Measurements from ENCODE around the gene SQSTM1.
A peak's percentile ranks its signal among the peaks of the same experiment; 100 is the strongest.

Gene SQSTM1

DNA sequence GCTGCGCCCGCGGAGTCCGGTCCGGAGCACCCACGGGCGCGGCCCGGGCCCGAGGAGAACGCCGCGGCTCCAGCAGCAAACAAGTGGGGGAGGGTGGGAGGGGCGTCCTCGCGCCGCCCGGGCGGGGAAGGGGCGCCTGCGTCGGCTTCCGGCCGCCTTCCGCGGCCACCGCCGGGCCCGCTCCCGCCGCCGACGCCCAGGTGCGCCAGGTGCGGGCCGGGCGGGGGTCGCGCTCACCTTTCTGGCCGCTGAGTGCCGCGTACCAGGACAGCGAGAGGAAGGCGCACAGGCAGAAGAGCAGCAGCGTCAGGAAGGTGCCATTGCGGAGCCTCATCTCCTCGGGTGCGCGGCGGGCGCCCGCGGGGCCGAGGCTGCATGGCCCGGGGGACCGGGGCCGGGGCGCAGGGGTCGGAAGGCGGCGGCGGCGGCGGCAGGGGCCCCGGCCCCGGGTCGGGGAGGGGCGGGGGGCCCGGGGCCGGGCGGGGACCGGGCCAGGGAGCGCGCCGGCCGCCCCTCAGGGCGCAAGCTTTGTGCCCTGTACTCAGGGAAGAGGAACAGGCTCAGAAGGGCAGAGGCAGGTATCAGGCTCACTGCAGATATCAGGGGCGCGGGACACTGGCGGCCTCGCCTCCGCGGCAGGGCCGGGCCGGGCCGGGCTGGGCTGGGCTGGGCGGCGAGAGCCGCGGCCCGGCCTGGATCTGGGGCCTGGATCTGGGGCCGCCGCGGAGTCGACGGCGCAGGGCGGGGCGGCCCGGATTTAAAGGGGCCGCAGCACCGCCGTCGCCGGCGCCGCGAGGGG is 14.3 kb upstream of the SQSTM1 start, which contains the start of gene MGAT4B:
Gene MGAT4B (minus strand): TSS at position 617 of the 799 bp plus-strand sequence. CDS start 283 bp downstream, at position 334.
- peak; percentile 87 for DNase-seq

DNA sequence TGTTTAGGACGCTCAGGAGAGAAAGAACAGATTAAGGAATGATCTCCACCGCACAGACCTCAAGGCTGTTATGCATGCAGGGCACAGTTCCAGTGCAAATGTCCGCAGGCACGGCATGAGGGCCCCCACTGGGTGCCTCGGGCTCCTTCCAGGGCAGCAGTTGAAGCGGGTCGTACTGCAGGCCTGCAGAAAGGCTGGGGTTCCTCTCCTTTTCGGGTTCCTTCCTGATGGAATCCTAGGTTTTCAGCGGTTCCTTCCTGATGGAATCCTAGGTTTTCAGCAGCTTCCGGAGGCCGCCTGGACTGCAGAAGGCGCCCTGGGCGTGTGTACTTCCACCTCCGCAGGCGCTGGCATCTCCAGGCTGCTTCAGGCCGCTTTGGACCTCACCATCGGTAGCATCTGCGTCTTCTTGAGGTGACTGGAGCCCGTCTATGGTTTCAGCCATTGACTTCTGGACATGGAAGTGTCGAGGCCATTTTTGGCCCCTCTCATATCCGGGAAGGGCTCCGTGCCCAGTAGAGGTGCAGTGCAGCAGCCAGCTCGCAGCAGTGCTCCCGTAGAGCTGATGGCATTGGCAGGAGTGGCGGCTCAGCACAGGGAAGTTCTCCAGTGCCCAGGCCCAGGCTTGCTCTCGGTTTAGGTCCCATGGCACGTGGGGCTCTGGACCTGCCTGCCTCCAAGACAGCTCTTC is 8.4 kb upstream of the SQSTM1 start:
- no peak for DNase-seq

DNA sequence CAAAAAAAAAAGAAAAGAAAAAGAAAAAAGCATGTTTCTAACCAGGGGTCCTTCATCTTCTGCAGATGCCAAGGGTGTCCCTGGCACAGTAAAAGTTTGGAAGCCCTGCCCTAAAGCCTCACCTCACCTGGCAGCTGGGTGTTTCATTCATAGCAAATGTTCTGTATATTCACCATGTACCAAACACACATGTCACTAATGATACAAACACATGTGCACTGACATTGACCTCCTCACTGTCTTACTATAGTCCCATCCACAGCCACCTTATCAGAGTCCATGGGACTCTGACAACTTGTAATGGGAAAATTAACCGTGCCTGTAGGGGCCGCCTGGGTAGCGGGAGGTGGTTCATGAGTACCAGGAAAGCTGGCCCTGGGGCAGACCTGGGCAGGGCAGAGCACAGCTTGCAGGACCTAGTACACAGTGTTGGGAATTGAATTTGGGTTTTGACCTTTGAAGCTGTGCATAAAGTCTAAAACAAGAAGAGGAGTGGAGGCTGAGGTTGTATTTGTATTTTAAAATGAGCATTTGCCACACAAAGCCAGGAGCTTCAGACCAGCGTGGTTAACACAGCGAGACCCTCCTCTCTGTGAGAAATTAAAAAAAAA is 7.6 kb upstream of the SQSTM1 start:
- no peak for DNase-seq

DNA sequence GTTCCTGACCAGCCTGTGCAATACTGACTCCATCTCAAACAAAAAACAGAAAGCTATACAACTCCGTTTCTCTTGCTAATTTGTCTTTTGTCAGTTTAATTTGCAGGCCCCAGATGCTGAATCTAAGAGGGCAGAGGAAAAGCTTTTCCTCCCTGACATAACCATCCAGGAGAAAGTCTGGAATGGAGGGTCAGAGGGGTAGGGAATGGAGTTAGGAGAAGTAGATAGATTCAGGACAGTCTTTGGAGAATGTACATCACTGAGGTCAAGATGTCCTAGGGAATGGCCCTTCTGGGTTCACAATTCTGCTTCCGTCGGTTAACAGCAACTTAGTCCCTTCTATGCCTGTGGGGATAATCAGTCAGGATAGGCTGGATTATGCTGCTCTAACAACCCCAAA is 6.6 kb upstream of the SQSTM1 start:
- DNase-seq = no peak

DNA sequence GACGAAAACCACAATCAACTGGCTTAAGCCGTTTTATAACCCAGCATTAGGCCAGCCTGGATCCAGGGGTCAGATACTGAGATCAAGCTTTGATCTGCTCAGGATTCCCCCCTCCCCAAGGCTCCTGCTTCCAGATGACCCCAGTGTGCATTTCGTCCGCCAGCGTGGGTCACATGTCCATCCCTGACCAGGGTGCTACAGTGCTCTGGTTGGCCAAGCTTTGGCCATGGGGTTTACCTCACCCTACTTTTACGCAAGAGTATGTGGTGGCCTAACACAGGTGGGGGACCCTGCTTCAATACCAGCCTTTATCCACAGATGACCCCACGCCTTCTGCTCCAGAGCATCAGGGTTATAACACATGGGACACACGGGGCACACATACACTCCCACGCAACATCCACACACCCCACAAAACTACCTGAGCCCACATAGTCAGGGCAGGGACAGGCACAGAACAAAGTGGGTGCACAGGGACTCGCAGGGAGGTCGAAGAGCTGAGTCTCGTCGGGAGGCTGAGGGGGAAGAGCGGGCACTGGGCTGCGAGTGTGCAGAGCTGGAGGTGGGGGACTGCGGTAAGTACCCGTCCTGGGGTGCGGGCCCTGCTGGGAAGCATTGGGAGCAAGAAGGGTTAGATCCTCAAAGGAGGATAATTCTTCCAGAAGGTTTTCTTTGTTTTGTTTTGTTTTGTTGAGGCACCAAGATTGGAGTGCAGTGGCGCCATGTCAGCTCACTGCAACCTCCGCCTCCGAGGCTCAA is 5.0 kb upstream of the SQSTM1 start:
- no peak for DNase-seq

DNA sequence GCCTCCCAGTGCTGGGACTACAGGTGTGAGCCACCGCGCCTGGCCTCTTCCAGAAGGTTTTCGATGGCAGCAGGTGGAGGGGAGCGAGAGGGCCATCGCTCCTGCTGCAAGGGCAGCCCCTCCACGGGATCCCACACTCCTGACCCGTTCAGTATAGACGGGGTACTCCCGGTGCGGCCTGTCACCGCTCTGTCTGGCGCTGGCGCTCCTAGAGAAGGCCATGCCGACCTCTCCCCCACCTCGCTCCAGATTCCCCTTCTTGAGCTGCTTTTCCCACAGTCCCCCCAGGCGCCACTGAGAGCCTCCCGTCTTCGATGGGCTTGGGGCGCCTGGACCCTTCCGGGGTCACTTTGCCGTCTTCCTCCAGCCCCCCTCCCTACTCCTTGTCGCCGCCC is 4.3 kb upstream of the SQSTM1 start:
- no peak for DNase-seq

DNA sequence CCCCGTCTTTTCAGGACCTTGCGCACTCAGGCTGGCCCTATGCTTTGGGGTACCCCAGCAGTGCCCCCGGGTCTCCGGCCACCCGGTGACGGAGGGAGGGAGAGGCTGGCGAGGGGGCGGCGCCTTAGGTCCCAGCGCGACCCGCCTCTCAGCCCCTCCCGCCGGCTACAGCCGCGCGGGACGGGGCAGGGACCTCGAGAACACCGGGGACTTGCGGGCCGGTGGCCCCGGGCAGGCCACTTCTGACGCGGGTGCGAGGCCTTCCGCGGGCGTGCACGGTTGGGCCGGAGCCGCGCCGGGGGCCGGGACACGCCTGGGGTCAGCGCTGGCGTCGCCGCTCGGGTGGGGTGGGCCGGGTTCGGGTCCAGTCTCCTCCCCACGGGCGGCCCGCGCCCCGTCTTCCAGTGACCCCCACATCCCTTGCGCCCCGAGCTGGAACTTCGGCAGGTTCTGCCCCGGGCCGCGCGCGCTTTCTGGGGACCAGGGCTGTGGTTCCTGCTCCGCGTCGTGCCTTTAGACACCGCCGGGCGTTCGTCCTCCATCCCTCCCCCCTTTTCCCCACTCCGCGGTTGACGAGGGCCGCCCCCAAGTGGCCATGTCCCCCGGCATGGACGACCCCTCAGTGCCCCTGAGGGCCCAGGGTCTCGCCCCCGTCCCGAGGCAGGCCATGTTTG is 3.8 kb upstream of the SQSTM1 start:
- DNase-seq = no peak

DNA sequence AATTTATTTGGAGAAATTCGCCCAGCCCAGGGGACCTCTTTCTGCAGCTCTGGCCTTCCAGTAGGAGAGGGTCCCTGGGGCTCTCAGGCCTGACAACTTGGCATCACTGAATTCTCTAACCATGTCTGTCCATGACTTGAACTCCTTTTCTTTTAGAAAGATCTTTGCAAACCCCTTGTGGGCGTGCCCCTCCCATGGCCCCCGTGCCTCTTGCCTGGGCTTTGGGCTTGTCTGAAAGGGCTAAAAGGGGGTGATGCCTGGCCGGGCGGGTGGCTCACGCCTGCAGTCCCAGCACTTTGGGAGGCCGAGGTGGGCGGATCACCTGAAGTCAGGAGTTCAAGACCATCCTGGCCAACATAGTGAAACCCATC is 3.2 kb upstream of the SQSTM1 start:
- DNase-seq = no peak

DNA sequence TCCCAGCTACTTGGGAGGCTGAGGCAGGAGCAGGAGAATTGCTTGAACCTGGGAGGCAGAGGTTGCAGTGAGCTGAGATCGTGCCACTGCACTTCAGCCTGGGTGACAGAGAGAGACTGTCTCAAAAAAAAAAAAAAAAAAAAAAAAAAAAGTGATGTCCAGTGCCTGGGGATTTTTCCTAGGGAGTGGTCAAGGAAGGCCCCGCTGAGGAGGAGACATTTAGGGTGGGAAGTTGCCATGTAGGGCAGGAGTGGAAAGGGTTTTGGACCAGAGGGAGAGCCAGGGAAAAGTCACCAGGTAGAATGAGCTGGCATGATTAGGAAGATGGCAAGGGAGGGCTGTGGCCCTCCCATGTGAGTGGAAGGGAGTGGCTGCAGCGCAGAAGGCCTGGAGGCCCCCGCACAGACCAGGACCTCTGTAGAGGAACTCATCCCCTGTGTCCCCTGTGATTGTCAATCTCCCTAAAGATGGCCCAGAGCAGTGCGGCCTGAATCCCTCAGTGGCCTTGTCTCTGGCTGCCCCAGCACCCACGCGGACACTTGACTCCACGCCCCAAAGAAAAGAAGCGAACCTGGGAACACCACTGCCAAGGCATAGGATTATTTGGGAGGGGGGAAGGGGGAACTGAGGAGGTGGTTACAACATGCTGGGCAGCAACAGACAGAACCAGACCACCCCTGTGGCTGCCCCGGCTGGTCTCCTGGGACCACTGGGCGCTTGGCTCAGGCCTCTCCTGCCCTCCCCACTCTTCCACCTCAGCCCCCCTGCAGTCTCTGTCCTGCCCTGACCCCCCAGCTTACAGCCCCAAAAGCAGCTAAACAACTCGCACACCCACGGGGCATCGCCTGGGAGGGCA is 2.6 kb upstream of the SQSTM1 start:
- DNase-seq = no peak

DNA sequence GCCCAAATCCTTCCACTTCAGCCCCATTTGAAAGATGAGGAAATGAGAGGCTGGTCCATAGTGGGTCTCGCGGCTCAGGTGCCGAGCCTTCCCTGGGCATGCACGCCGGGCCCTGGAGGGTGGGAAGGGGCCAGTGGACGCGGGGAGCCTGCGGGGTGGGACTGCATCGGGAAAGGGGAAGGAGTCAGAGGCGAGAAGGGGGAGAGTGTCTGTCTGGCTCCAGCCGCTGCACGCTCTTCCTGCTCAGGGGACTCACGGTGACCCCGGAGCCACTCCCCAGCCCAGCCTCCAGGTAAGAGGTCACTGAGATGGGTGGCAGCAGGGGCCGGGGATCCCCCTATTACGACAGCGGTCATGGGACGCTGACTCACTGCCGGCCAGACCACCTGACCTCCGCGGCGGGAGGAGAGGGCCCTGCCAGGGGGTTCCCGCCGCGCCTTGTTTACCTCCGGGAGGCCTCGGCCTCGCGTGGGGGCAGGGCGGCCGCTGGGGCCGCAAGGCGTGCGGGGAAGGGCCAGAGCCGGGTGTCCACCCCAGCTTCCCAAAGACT is 1.9 kb upstream of the SQSTM1 start:
- peak; percentile 96 for DNase-seq

DNA sequence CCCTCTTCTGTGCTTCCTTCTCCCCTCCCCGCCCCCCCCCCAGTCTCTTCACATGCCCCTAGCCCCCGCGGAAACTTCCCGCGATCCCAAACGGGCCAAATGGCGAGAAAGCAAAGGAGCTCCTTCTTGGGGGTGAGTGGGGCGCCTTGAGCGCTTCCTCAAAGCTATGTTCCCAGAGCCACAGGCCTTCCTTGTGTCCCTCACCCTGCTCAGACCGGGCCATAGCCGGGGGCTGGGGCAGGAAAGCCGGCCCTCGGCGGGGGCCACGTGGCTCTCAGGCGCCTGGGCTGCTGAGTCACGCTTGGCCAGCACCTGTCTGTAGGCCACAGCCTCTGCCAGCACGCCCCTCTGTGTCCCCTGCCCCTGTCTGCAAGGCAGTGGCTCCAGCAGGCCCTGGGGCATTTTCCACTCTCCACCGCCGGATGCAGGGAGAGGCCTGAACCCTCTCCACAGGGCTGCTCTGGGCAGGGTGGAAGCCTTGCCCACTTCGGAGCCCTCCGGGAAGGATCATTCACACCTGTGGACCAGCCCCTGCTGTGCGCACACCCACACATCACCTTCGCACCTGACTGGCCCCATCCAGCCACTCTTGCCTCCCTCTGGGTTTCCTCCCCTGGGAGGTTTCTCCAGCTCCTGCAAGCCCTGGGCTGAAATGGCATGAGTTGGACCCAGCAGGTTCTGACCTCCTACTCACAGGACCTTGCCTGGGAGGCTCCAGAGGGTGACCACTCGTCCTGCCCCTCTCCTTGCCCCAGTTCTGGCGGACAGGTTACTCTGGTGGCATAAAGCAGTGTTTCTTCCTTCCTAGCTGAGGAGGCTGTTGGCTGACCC is 1.2 kb upstream of the SQSTM1 start:
- DNase-seq = peak; percentile 83

DNA sequence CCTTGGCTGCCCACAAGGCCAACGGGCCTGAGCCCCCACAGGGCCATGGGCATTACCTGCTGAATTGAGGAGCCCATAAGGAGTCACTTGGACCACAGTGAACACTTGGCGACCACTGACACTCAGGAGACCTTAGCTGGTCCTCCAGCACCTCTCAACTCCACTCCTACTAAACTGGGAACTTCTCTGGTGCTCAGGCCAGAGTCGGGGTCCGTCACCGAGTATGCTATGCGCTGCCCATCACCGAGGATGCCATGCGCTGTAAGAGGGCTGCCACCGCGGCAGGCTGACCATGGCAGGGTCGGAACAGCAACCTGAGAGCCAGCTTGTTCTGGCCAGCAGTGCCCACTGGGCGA is 600 bp upstream of the SQSTM1 start:
- no peak for DNase-seq

DNA sequence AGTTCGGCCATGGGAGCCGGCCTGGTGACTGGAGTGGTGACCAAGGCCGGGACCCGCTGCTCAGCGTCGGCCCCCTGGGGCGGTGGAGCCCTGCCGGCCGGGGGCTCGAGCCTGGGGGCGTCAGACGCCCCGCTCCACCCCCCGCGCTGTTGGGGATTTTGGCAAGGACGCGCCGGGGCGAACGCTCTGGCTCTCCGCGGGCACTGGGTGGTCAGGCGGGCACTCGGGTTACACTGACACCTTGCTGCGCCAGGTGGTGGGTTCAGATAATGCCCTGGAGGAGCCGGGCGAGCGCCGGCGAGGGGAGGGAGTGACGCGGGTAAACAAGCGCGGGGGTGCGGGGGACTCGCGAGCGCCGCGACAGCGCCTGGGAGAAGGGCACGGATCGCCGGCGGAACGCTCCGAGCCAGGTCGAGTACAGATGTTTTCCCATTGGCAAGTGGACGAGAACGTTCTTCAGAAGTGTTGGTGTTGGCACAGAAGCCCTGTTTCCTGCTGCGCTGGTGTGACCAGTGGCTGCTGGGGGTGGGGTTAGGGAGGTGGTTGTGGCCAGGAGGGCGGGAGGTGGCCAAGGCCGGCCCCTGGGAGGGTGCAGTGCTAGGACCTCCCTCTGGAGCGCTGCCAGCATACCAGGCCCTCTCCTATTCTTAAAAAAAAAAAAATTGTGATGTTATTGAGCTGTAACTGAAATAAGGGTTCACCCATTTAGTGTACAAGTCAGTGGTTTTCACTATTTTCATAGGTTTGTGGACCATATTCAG is 773 bp downstream of the SQSTM1 start:
- peak; percentile 95 for DNase-seq

DNA sequence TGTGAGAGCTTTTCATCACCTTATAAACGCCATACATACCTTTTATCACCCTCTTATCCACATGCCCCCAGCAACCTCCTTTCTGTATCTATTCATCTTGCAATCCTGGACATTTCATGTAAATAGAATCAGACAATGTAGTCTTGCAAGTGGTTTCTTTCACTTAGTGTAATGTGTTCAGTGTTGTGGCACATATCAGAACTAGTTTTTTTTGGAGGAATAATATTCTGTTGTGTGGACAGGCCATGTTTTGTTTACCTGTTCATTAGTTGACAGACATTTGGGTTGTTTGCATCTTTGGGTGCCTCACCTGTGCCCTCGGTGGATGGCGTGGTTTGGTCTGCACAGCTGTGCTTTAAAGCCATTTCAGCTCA is 1.3 kb downstream of the SQSTM1 start:
- DNase-seq = no peak

DNA sequence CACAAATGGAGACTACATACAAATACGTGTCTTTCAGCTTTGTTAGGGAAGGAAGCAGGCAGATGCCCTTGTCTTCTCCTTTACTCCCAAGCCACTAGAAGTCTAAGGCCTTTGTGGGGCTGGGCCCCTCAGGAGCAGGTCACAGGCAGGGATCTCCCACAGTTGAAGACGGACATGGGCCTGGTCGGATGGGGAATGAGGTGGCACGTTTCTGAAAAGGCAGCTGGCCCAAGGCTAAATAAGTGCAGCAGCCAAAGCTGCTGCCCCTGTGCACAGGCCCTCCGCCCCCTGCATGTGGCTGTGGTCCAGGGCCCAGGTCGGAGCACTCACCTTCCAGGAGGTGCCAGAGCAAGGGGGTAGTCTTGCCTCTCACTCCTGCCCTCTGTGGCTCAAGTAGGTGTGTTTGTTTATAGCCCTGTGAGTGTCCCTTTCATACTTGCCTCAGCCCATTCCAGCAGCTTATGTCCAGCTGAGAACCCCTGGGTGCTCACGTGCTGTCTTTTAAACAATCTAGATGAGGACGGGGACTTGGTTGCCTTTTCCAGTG is 1.8 kb downstream of the SQSTM1 start:
- peak; percentile 62 for DNase-seq

DNA sequence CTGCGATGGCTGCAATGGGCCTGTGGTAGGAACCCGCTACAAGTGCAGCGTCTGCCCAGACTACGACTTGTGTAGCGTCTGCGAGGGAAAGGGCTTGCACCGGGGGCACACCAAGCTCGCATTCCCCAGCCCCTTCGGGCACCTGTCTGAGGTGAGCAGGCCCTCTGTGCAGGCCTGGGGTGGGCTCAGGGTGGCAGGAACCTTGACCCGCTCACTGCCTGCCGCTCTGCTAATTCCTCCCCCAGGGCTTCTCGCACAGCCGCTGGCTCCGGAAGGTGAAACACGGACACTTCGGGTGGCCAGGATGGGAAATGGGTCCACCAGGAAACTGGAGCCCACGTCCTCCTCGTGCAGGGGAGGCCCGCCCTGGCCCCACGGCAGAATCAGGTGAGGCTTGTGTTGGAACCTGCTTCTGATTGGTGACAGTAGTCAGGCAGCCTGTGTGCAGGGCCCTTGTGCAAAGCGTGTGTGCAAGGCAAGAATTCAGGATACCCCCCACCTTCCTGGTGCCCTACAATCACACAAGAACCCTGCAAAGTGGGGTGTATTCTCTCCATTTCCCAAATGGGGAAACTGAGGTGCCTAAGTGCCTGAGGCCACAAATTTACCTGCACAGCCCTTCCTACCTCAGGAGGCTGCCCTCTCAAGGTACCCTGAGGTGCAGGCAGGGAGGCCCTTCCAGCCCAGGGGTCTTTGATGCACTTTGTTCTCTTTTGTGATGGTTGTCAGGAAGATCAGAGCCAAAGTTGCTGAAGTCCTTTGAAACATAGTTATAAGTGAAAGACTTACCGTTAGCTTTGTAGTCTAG is 3.4 kb downstream of the SQSTM1 start:
- DNase-seq = no peak

DNA sequence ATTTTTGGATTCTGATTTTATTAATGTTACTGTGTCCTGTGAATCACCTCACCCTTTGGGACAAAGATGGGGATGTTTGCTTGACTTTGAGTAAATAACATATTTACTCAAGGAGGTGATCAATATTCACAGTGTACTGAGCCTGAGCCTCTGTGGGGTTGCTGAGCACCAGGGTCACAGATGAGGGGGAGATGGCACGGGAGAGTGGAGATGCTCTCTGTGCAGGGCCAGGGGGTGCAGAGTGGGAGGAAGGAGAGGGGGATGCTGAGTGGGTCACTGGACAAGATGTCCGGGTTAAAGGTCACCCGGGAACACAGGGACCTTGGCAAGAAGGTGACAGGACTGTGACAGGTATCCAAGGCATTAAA is 4.0 kb downstream of the SQSTM1 start:
- DNase-seq = no peak

DNA sequence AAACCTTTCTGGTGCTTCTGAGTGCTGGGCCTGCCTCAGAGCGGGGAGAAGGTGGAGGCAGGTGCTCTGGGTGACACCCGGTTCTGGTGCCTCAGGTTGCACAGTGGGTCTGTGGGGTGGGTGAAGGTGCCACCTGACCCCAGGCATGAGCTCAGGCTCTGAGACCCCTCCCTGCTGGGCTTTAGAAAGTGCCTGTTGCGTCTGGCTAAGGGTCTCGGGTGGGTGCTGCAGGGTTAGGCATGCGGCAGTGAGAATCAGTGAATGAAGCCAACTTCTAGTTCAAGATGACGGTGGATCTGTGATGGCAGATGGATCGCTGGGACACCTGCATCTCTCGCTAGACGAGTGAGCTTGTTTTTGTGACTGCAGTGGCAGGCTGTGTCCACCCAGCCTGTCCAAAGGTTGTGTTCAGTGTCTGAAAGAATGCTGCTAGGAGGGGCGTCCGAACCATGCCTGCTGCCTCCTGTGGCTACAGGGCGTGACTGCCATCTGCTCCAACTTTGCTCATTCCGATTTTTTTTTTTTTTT is 5.0 kb downstream of the SQSTM1 start:
- no peak for DNase-seq

All from activated effector memory CD4-positive, alpha-beta T cell treated with anti-CD3 and anti-CD28 coated beads, Interleukin-2, amount 50 U/mL, for 16 hours (primary cell).